B cell (primary cell): ENCODE data around the gene MALSU1. TPM values are rescaled to one million over a fixed set of nuclear protein-coding genes. Genes with fewer than 3 reads are reported as not detected.

Source experiments
- ATAC-seq: fragments of 200-7000 bp; cut with Tn5 transposase; one replicate; pipeline ENCODE4 v1.10.0; 2021; ENCODE audit warnings: low read depth, mild to moderate bottlenecking, moderate number of reproducible peaks, moderate library complexity
- CTCF ChIA-PET: fragments of 350-600 bp; sonication (Branson Sonifier 250); formaldehyde crosslinking; loops from one replicate; lab custom pipeline; 2021; ENCODE audit warnings: antibody characterized with exemption, inconsistent platforms; lab: Charles Lee
- POLR2A ChIA-PET: fragments of 350-600 bp; sonication (Branson Sonifier 250); formaldehyde crosslinking; loops from one replicate; lab custom pipeline; 2021; ENCODE audit warnings: antibody characterized with exemption; lab: Charles Lee
- DNase-seq: peaks from one replicate; pipeline ENCODE4 v3.0.0; 2013
- H2AFZ ChIP-seq: 2 replicates; pipeline ENCODE4 v1.6.1; 2012; ENCODE audit warnings: mild to moderate bottlenecking, low read depth, low read length; ENCODE audit not compliant: insufficient read depth, poor library complexity, severe bottlenecking
- H3K27ac ChIP-seq, 2 donors: 1 replicate in 1 of 2; 2 replicates in 1 of 2; pipeline ENCODE4 v1.5.1; 2012 to 2013; ENCODE audit warnings: low read length in 2 of 2, mild to moderate bottlenecking in 2 of 2, moderate library complexity in 1 of 2
- H3K27me3 ChIP-seq, 4 experiments: fragments of 200-600 bp in 1 of 4; sonication (generic) in 1 of 4; replicated peaks in 1 of 4; 1 replicate in 2 of 4; 2 replicates in 2 of 4; pipeline versions ENCODE4 v1.6.1 to v1.7.0; 2013 to 2016; ENCODE audit warnings: low read length in 3 of 4, mild to moderate bottlenecking in 2 of 4, mixed read lengths in 1 of 4, moderate library complexity in 1 of 4; ENCODE audit not compliant: insufficient read depth in 4 of 4, control insufficient read depth in 3 of 4; ENCODE audit errors: control extremely low read depth in 1 of 4
- H3K36me3 ChIP-seq, 2 experiments: replicated peaks in 1 of 2; 1 replicate in 1 of 2; 2 replicates in 1 of 2; pipeline versions ENCODE4 v1.6.1 to v1.7.1; 2013; ENCODE audit warnings: low read length in 1 of 2; ENCODE audit not compliant: insufficient read depth in 2 of 2, control insufficient read depth in 1 of 2; ENCODE audit errors: control extremely low read depth in 1 of 2, extremely low read depth in 1 of 2
- H3K4me1 ChIP-seq, 2 donors: fragments of 200-600 bp in 1 of 2; sonication (generic) in 1 of 2; 1 replicate in 1 of 2; 2 replicates in 1 of 2; pipeline versions ENCODE4 v1.5.1 to v1.6.1; 2013 to 2017; ENCODE audit warnings: low read length in 2 of 2; ENCODE audit not compliant: control insufficient read depth in 2 of 2, insufficient read depth in 2 of 2
- H3K4me2 ChIP-seq: replicated peaks from 2 replicates; pipeline ENCODE3; 2012; ENCODE audit warnings: mild to moderate bottlenecking, low read depth, low read length; ENCODE audit not compliant: poor library complexity, severe bottlenecking
- H3K4me3 ChIP-seq, 5 experiments: fragments of 200-600 bp in 1 of 5; sonication (generic) in 1 of 5; 1 replicate in 3 of 5; 2 replicates in 2 of 5; pipeline versions ENCODE4 v1.5.1 to v1.7.0; 2011 to 2016; ENCODE audit warnings: low read length in 4 of 5, mild to moderate bottlenecking in 4 of 5, low read depth in 2 of 5, control low read depth in 1 of 5, moderate library complexity in 1 of 5; ENCODE audit not compliant: insufficient read depth in 1 of 5; ENCODE audit errors: control extremely low read depth in 1 of 5, extremely low read depth in 1 of 5
- H3K79me2 ChIP-seq: fragments of 200-600 bp; sonication (generic); one replicate; pipeline ENCODE4 v1.6.0; 2016; ENCODE audit warnings: low read length; ENCODE audit not compliant: control insufficient read depth, insufficient read depth
- H3K9ac ChIP-seq: fragments of 200-600 bp; sonication (generic); 2 replicates; pipeline ENCODE4 v1.6.1; 2017; ENCODE audit warnings: mild to moderate bottlenecking, low read length, moderate library complexity
- H3K9me3 ChIP-seq, 3 donors: one replicate each; pipeline versions ENCODE4 v1.6.1 to v1.7.1; 2013; ENCODE audit warnings: low read length in 2 of 3; ENCODE audit not compliant: control insufficient read depth in 2 of 3, insufficient read depth in 1 of 3; ENCODE audit errors: control extremely low read depth in 1 of 3
- H4K20me1 ChIP-seq: 2 replicates; pipeline ENCODE4 v1.6.0; 2012; ENCODE audit warnings: mild to moderate bottlenecking, low read length; ENCODE audit not compliant: insufficient read depth, control insufficient read depth, poor library complexity, severe bottlenecking
- H3K27ac Mint-ChIP-seq: one replicate; pipeline ENCODE4 v1.8.0; 2021; ENCODE audit warnings: mixed read lengths
- H3K27me3 Mint-ChIP-seq: one replicate; pipeline ENCODE4 v1.8.0; 2021; ENCODE audit warnings: mixed read lengths
- H3K4me1 Mint-ChIP-seq: one replicate; pipeline ENCODE4 v1.8.0; 2021; ENCODE audit warnings: mixed read lengths
- H3K4me3 Mint-ChIP-seq: one replicate; pipeline ENCODE4 v1.8.0; 2021; ENCODE audit warnings: mixed read lengths
- H3K9me3 Mint-ChIP-seq: one replicate; pipeline ENCODE4 v1.8.0; 2022; ENCODE audit warnings: mixed read lengths; ENCODE audit not compliant: insufficient read depth
- EZH2 ChIP-seq: IDR thresholded peaks from 2 replicates; pipeline ENCODE4 v1.6.1; 2012; ENCODE audit warnings: borderline replicate concordance, low read depth, mild to moderate bottlenecking, moderate library complexity, low read length; ENCODE audit not compliant: insufficient read depth, poor library complexity, severe bottlenecking
- WGBS: methylation state at CpG from one replicate; pipeline ENCODE4 v1.1.5; 2013; ENCODE audit warnings: missing lambda C conversion rate; ENCODE audit not compliant: insufficient coverage; 5-methylcytosine and 5-hydroxymethylcytosine counted together
- intact Hi-C: fragments of 100-400 bp; cut with micrococcal nuclease; formaldehyde crosslinking; loops from one replicate; pipeline ENCODE4 v1.10.0; 2022
- polyA plus RNA-seq: library from polyadenylated mRNA; depleted of rRNA; stranded (reverse); fragments of >200 nt; gene quantifications from 2 replicates; pipeline ENCODE4 v1.2.3, GENCODE V29; 2012
- total RNA-seq, 2 donors: library from RNA; stranded (reverse); fragments of 120-200 nt in 1 of 2; gene quantifications; 1 replicate in 1 of 2; 2 replicates in 1 of 2; pipeline versions ENCODE4 v1.2.3 to v1.2.4, GENCODE V29; 2013 to 2022
- TF ChIP-seq, protein P1 (sequence below): fragments of 200-600 bp; IDR thresholded peaks from one replicate; pipeline ENCODE4 v1.8.0; 2022; ENCODE audit warnings: antibody characterized with exemption, mild to moderate bottlenecking

MALSU1 gene
- total and polyA plus RNA-seq, 2 donors (not counting 1 experiment from before 2014, with no cell fraction given): 20.8 to 38.0 TPM

DNA sequence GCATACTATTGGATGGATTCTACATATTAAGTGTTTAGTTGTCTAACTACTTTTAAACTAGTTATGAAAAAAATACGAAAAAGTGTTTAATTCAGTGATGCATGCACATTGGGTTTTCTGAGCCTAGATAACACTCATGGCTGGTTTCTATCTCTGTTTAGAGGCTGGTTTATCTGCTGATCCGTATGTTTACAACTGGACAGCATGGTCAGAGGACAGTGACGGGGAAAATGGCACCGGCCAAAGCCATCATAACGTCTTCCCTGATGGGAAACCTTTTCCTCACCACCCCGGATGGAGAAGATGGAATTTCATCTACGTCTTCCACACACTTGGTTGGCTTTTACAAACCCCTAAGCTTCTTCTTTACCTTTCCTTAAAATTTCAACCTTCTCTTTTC is 42.4 kb upstream of the MALSU1 start:
- Mint-ChIP-seq H3K27ac (no peak overlapping the region), H3K9me3 (peaks cover 2% of the 10 kb centered on the region), H3K4me3 (no peak overlapping the region), H3K4me1 (no peaks in the 10 kb centered on the region), H3K27me3 (peaks cover 36% of the 10 kb centered on the region)
- no peaks in the 10 kb centered on the region for H3K79me2 ChIP-seq
- H3K9me3 ChIP-seq: peaks cover 0 to 1% (median 0%) of the 10 kb centered on the region in 3 donors
- H4K20me1 ChIP-seq: no peaks in the 10 kb centered on the region
- CTCF ChIA-PET: no interaction called here
- intact Hi-C loops: no loop called here
- no peaks in the 10 kb centered on the region for H3K36me3 ChIP-seq
- no peak overlapping the region for H3K4me2 ChIP-seq
- no peak overlapping the region for H2AFZ ChIP-seq
- H3K27ac ChIP-seq: no peak overlapping the region
- DNase-seq (no peak), ATAC-seq (no peak)
- no peaks in the 10 kb centered on the region for H3K4me1 ChIP-seq
- peaks cover 0 to 4% (median 0%) of the 10 kb centered on the region in 4 experiments for H3K27me3 ChIP-seq
- no peak for TF ChIP-seq EZH2
- TF ChIP-seq, protein P1, sequence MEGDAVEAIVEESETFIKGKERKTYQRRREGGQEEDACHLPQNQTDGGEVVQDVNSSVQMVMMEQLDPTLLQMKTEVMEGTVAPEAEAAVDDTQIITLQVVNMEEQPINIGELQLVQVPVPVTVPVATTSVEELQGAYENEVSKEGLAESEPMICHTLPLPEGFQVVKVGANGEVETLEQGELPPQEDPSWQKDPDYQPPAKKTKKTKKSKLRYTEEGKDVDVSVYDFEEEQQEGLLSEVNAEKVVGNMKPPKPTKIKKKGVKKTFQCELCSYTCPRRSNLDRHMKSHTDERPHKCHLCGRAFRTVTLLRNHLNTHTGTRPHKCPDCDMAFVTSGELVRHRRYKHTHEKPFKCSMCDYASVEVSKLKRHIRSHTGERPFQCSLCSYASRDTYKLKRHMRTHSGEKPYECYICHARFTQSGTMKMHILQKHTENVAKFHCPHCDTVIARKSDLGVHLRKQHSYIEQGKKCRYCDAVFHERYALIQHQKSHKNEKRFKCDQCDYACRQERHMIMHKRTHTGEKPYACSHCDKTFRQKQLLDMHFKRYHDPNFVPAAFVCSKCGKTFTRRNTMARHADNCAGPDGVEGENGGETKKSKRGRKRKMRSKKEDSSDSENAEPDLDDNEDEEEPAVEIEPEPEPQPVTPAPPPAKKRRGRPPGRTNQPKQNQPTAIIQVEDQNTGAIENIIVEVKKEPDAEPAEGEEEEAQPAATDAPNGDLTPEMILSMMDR: no peak
- H3K9ac ChIP-seq: no peak overlapping the region
- WGBS: 95% methylated on average over 3 of the region's 7 CpGs
- H3K4me3 ChIP-seq: no peak overlapping the region
- POLR2A ChIA-PET: no interaction called here

- Mint-ChIP-seq H3K27me3 (peaks cover 14% of the 10 kb centered on the region), H3K4me3 (no peak overlapping the region), H3K27ac (no peak overlapping the region), H3K9me3 (no peaks in the 10 kb centered on the region), H3K4me1 (no peaks in the 10 kb centered on the region)
- no peak overlapping the region for H3K9ac ChIP-seq
- H3K4me3 ChIP-seq: no peak overlapping the region
- CTCF ChIA-PET: interaction anchor here (1.3 to 6.5 kb wide), 2 partner anchors 9 to 12 kb away, joined by 3 to 52 read pairs; no protein-coding TSS in a partner anchor
- POLR2A ChIA-PET: no interaction called here
- H3K36me3 ChIP-seq: no peaks in the 10 kb centered on the region
- DNase-seq: no peak
- peaks cover 0 to 2% of the 10 kb centered on the region in 2 donors for H3K4me1 ChIP-seq
- no peak overlapping the region for H3K4me2 ChIP-seq
- TF ChIP-seq, protein P1: no peak
- TF ChIP-seq EZH2: no peak
- no peak for ATAC-seq
- no peak overlapping the region for H2AFZ ChIP-seq
- peaks cover 0 to 3% (median 0%) of the 10 kb centered on the region in 4 experiments for H3K27me3 ChIP-seq
- intact Hi-C loops: loop anchor here (10.0 kb wide), 1 partner anchor 736 kb away; no protein-coding TSS in a partner anchor
- H3K27ac ChIP-seq: no peak overlapping the region
- H3K79me2 ChIP-seq: no peaks in the 10 kb centered on the region
- WGBS: 88% methylated on average over 6 of the region's 10 CpGs
- no peaks in the 10 kb centered on the region for H4K20me1 ChIP-seq
- no peaks in the 10 kb centered on the region for H3K9me3 ChIP-seq
These were observed 38.8 kb upstream of the MALSU1 start for GRCh38 chr7:23260371-23260770.
